GM19351 (cell line): ENCODE results near the gene SIM2.

ENCODE experiments used
- ATAC-seq: cut with Tn5 transposase; IDR thresholded peaks from one replicate; pipeline ENCODE4 v1.9.1; 2021; ENCODE audit warnings: mild to moderate bottlenecking, moderate library complexity; ENCODE audit not compliant: unreplicated experiment

Gene SIM2

GRCh38 chr21:36735201-36735515 is 36.2 kb downstream of the SIM2 start:
- ATAC-seq: no peak

DNA sequence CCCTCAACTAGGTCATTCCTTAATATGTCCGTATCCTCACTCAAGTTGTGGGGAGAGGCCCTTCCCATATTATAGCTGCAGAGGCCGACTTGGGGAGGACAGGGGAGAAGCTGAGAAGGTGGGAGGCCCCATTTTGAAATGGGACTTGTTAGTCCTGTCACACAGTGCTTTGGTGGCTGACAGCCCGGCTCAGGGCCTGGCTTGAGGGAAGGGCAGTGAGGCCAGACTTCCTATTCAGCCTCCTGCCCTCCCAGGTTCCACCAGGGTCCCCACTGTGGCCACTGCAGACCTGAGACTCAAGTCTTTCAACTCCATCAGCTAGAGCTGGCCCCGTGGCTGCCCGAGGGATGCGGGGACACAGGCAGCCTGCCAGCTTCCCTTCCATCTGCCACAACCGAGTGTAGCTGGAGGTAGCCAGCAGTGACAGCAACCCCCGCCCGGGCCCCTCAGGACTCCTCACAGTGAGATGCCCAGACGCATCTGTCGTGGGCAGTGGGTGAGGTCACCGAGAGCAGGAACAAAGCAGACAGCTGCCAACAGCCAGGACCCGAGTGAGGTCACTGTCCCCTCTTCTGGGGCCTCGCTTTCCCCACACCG is 36.9 kb downstream of the SIM2 start:
- ATAC-seq: no peak

DNA sequence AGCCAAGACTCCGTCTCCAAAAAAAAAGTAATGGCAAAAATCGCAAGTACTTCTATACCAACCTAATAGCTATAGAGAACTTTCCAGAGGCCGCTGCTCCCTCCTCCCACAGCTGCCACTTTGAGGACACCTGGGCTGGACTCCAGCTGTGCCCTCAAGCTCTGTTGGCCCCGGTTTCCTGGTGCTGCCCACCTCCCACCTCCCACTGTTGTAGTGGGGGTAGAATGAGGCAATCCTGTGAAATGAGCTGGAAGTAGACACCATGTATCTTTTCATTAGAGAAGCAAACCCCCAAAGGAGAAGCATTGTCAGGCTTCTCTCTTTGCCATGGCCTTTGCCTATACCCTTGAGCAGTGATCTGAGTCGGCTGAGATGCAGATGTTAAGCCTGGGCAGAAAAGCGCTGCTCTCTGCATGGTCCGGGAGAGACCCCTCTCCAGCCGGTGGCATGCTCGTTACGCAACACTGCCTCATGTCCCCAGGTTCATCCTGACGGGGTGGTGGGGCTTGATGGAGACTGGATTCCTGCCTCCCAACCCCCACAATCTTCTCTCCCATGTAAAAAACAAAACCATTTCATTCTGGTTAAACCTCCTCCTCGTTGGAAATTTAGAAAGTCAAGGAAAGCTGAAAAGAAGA is 39.7 kb downstream of the SIM2 start:
- no peak for ATAC-seq

- no peak for ATAC-seq
Observed at GRCh38 chr21:36741506-36741905, 42.6 kb downstream of the SIM2 start.

- no peak for ATAC-seq
Observed at GRCh38 chr21:36743008-36743407, 44.1 kb downstream of the SIM2 start.

- ATAC-seq: no peak
Observed at GRCh38 chr21:36743446-36743845, 44.5 kb downstream of the SIM2 start.

- ATAC-seq: no peak
Observed at GRCh38 chr21:36744190-36744559, 45.3 kb downstream of the SIM2 start.

- no peak for ATAC-seq
Observed at GRCh38 chr21:36744560-36745231, 45.8 kb downstream of the SIM2 start.

DNA sequence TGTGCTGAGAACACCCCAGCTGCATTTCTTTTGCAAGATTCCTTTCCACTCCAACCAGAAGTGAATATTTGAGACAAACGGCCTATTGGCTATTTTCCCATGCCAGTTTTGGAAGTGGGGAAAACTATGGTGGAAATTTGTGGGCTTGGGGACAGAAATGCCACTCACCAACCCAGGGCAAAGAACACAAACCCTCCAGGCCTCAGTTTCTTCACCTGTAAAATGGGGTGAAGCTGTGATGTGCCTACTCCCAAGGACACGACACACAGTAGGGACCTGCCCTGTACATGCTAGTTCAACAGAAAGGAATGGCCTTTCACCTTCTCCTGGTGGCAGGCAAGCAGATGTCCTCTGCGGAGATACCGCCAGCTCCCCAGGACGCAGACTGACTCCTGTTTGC is 46.5 kb downstream of the SIM2 start:
- ATAC-seq: no peak

GRCh38 chr21:36747041-36747814 is 48.3 kb downstream of the SIM2 start:
- ATAC-seq: peak; percentile 20

DNA sequence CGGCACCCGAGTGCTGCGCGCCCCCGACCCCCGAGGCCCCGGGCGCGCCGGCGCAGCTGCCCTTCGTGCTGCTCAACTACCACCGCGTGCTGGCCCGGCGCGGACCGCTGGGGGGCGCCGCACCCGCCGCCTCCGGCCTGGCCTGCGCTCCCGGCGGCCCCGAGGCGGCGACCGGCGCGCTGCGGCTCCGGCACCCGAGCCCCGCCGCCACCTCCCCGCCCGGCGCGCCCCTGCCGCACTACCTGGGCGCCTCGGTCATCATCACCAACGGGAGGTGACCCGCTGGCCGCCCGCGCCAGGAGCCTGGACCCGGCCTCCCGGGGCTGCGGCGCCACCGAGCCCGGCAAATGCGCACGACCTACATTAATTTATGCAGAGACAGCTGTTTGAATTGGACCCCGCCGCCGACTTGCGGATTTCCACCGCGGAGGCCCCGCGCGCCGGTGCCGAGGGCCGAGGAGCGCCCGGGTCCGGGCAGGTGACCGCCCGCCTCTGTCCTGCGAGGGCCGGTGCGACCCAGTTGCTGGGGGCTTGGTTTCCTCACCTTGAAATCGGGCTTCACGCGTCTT is 49.0 kb downstream of the SIM2 start:
- ATAC-seq: peak; percentile 63

DNA sequence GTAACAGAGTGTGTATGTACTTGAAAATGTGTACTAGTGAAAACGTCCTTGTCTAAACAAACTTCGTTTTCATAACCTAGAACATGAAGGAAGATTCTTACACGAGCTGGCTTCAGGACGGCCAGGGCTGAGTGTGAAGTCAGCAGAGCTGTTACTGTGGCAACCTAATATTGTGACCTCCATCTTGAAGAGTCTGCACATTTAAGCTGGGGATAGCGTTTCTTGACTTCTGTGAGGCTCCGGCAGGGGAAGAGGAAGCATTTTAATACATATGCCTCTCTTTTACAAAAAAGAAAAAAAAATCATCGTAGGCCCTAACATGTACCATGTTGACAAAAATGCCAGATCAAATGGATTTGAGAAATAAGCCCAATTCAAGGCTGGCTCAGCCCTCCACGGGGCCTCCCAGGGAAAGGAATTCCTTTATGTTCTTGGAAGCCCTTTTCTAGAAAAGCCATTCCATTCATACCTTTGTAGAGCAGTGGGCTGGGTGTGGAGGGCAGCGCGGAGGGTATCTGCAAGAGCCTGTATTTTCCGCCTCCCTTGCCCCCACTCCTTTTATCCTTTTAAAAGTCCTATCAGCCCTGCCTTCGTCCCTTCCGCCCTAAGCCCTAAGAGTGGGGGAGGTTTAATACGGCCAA is 51.1 kb downstream of the SIM2 start:
- no peak for ATAC-seq

GRCh38 chr21:36750576-36750959 is 51.7 kb downstream of the SIM2 start:
- ATAC-seq: no peak

DNA sequence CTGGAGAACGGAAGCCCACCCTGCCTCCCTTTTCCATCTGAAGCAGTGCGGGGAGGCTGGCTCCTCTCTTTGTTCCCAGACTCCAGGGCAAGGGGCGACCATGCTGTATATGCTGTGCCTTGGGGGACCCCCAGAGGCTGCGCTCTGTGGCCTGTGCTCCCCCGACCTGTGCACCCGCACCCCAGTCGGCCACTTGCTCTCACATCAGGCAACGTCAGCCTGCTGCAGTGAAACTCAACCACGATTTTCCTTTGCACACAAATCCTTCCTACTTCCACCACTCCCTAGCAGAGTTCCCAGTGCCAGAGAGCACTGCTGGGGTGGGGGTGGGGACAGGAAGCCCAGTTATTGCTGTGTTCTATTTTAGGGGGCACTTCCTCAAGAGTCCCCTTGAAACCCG is 52.5 kb downstream of the SIM2 start:
- ATAC-seq: no peak

GRCh38 chr21:36753556-36753955 is 54.6 kb downstream of the SIM2 start:
- ATAC-seq: no peak

DNA sequence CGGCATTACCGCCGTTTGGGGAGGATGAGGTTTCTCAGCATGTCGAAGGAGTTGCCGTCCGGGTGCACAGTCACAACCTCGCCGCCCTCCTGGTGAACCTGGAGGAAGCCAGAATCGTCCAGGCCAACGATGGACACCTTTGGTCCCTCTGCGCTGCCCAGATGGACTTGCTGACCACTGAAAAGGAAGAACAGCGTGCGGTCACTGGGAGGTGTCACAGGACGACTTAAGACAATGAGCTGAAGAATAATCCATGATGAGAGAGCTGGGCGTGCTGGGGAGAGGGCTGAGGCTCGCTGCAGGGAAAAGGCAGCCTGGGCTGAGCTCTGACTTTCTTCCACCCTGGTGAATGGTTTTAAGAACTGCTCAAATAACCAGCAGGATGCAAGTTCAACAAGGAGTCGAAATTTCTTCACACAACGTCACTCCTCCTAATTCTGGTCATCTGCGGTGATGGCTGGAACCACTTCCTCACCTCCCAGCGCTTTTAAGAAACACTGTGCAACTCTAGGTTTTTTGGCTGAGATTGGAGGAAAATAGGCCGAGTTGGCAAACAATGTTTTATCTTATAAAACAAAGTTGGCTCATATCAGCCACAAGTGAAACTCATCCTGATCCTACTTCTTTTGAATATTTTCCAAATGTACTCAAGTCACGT is 55.5 kb downstream of the SIM2 start:
- ATAC-seq: no peak

DNA sequence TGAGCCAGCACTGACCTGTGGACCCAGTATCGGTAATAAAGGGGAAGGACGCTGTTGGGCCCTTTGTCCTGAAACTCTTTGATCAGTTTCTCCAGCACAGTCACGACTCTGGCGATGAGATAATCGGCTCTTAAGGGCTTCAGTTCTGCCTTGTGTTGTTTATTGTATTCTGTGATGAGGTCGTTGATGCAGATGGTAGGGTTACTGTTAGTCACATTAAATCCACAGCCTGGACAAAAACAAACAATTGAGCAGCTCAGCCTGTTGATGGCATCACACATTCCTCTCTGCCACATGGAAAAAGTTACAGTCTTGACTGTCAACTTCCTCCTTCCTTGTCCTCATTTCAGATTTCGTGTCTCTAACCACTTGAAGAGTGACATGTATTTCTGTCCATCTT is 57.6 kb downstream of the SIM2 start:
- ATAC-seq: no peak

GRCh38 chr21:36757196-36757595 is 58.3 kb downstream of the SIM2 start:
- ATAC-seq: no peak

DNA sequence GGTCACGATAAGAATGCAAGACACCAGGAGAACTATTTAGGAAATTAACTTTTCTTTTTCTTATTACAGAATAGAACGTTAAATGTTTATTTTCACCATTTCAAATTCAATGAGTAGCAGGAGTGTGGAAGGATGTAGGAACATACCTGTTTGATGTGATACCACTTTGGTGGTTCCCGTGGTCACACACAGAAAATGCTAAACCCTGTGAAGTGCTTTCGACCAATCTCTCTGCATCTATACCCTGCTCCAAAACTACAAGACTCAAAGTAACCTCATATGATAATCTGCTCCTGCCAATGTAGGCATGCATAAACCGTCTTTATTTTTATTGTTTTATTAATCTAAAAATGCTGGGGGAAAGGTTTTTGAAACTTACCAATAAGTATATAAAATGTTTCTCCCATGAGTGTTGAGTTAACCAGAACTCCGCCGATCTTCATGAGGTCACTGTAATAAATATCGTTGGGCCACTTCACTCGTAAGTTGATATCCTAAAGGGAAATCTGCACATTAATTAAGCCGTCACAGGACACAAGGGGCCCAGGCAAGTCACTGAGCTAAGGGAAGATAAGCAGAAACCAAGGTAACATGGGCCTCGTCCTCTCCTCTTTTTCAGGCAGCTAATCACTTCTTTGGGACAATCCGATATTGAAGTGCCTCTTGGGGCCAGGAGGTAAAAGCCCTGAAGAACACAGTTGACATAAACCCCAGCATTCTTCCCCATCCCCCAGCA is 60.6 kb downstream of the SIM2 start:
- ATAC-seq: no peak

DNA sequence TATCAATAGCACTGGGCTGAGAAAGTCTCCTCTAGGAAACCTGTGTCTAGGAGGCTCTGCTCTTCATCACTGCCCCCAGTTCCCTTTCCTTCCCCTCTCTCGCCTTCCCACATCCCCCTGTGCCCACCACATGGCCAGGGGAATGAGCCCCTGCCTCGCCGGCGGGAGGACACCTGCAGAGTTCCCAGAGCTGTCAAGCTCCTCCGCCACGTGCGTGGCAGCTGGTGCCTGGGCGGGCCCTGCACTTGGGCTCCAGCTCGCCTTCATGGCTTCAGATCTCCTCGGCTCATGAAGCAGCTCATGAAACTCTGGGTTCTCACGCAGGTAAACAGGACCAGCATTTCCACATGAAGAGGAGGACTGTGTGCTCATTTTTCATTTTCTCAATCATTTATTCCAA is 62.8 kb downstream of the SIM2 start:
- no peak for ATAC-seq
